Kidney (tissue), 14 donors: ENCODE results near the gene KLHL6. TPM values are rescaled to one million over a fixed set of nuclear protein-coding genes. Genes with fewer than 3 reads are reported as not detected.
"Not testable (repeated sequence)": the region's sequence is repeated elsewhere in the genome, so short reads cannot be mapped to it uniquely, and the experiment has no call there.

Experiments used
- DNase-seq, 5 donors: peaks; one replicate each; pipeline ENCODE4 v3.0.0-alpha.2; 2013 to 2020
- FAIRE-seq: peaks from 2 replicates; lab custom pipeline; 2012; peaks lifted over from hg19 to GRCh38; lab: Jason Lieb, UNC
- H3K27ac ChIP-seq, 2 donors: one replicate each; pipeline ENCODE4 v1.7.0; 2013; ENCODE audit warnings: low read depth in 2 of 2, low read length in 2 of 2, inconsistent platforms in 1 of 2
- H3K27me3 ChIP-seq: one replicate; pipeline ENCODE4 v1.7.1; 2013; ENCODE audit warnings: low read length, inconsistent platforms; ENCODE audit not compliant: control insufficient read depth, insufficient read depth
- H3K36me3 ChIP-seq, 3 donors: one replicate each; pipeline versions ENCODE4 v1.7.0 to v1.7.1; 2013; ENCODE audit warnings: low read length in 3 of 3, control low read depth in 1 of 3, inconsistent platforms in 1 of 3; ENCODE audit not compliant: insufficient read depth in 3 of 3, control insufficient read depth in 2 of 3
- H3K4me1 ChIP-seq, 3 donors: one replicate each; pipeline versions ENCODE4 v1.7.0 to v1.7.1; 2013; ENCODE audit warnings: low read length in 3 of 3, inconsistent platforms in 1 of 3, low read depth in 1 of 3; ENCODE audit not compliant: control insufficient read depth in 2 of 3, insufficient read depth in 2 of 3
- H3K4me3 ChIP-seq, 3 donors: one replicate each; pipeline versions ENCODE4 v1.7.0 to v1.8.1; 2013; ENCODE audit warnings: low read length in 3 of 3, control low read depth in 1 of 3, inconsistent platforms in 1 of 3
- H3K9ac ChIP-seq, 3 donors: one replicate each; pipeline versions ENCODE4 v1.7.0 to v1.7.1; 2013; ENCODE audit warnings: low read length in 3 of 3, control low read depth in 1 of 3, inconsistent platforms in 1 of 3
- H3K9me3 ChIP-seq, 3 donors: one replicate each; pipeline versions ENCODE4 v1.7.0 to v1.7.1; 2013; ENCODE audit warnings: low read length in 3 of 3, control low read depth in 1 of 3, inconsistent platforms in 1 of 3; ENCODE audit not compliant: control insufficient read depth in 2 of 3, insufficient read depth in 1 of 3
- intact Hi-C: fragments of 100-400 bp; cut with DNase I; formaldehyde crosslinking; loops from one replicate; pipeline ENCODE4 v1.11.1; 2022
- polyA plus RNA-seq: library from polyadenylated mRNA; stranded (reverse); fragments of 350-450 nt; fragmentation: Illumina TruSeq; extraction: RNeasy Lipid Tissue Mini Kit (QIAGEN cat#74804); gene quantifications from one replicate; pipeline ENCODE4 v1.2.3, GENCODE V29; 2014; ENCODE audit warnings: low read depth, low replicate concordance; ENCODE audit not compliant: insufficient read depth
- total RNA-seq: library from RNA; stranded (reverse); fragmentation: NEBNext Ultra II Directional; extraction: Animal tissue kit (Norgen Biotek cat#: 25700); gene quantifications from one replicate; pipeline ENCODE4 v1.2.1, GENCODE V29; 2021
- TF ChIP-seq, protein P1 (sequence below): IDR thresholded peaks from 3 replicates; pipeline ENCODE4 v1.5.1; 2012; ENCODE audit warnings: mild to moderate bottlenecking, moderate library complexity, borderline replicate concordance; ENCODE audit not compliant: insufficient read depth; ENCODE audit errors: extremely low read depth
- donor health status: control.
- donor health status: control.
- donor health status: control.
- donor health status: control.
- donor health status: control.
- donor health status: DM: yes; HTN: yes; CAD: no.
- donor health status: Normal renal cell carcinoma (clear cell type).

The KLHL6 gene
- total and polyA plus RNA-seq, 2 donors from 2014 or later: 0.37 to 9.8 TPM

DNA sequence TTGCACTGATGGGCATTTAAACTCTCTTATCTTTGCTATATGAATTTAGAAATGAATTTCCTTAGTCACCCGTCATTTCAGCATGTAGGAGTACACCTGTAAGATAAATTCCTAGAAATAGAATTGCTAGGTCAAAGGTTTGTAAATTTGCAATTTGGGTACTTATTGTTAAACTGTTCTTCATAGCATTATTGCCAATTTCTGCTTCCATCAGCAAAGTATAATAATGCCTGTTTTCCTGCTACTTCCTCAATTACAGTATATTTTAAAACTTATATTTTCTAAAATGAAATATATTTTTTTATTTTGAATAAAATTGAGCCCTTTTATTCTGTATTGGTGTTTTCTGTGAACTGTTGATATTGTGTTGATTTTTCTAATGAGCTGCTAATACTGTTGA is 110.8 kb downstream of the KLHL6 start:
- Histone ChIP-seq H3K27ac (no peak overlapping the region), H3K27me3 (no peaks in the 10 kb centered on the region), H3K9ac (no peak overlapping the region), H3K36me3 (no peaks in the 10 kb centered on the region), H3K4me3 (no peak overlapping the region), H3K4me1 (peaks cover 0 to 4% (median 0%) of the 10 kb centered on the region in 3 donors), H3K9me3 (no peaks in the 10 kb centered on the region)
- DNase-seq (no peak), FAIRE-seq (no peak)
- intact Hi-C loops: no loop called here
- TF ChIP-seq, protein P1, sequence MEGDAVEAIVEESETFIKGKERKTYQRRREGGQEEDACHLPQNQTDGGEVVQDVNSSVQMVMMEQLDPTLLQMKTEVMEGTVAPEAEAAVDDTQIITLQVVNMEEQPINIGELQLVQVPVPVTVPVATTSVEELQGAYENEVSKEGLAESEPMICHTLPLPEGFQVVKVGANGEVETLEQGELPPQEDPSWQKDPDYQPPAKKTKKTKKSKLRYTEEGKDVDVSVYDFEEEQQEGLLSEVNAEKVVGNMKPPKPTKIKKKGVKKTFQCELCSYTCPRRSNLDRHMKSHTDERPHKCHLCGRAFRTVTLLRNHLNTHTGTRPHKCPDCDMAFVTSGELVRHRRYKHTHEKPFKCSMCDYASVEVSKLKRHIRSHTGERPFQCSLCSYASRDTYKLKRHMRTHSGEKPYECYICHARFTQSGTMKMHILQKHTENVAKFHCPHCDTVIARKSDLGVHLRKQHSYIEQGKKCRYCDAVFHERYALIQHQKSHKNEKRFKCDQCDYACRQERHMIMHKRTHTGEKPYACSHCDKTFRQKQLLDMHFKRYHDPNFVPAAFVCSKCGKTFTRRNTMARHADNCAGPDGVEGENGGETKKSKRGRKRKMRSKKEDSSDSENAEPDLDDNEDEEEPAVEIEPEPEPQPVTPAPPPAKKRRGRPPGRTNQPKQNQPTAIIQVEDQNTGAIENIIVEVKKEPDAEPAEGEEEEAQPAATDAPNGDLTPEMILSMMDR: no peak

DNA sequence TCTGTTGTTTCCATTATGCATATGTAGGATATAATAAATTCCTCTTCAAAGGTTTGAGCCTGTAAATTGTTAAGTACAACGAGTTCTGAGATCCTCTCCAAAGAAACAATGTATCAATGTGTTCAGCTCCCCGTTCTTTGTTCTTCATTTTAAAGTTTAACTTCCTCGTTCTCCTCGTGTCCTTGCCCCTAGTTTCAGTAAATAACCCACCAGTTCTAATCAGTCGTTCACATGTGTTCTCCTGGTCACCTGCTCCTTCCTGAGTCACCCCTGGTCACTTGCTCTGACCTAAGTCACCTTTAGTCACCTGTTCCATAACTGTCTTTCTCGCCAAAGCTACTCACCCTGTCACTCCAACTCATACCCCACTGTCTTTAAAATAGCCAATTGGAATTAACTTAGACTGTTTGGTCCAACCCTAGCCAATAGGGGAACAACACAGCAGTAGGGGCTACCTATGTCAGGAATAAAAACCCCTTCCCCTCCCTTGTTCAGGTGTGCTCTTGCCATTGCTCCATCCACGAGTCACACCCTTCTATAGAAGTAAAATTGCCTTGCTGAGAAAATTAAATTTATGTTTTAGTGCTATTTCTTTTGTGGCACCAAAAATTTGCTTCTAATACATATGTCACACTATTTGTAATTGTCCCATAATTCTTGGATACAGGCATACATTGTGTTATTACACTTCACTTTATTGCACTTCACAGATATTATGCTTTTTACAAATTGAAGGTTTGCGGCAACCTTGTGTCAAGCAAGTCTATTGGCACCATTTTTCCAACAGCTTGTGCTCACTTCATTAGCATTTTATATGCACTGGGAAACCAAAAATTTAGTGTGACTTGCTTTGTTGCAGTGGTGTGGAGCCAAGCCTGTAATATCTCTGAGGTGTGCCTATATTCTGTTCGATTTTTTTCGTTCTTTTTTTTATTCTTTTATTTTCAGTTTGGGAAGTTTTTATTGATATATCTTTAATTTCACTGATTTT is 111.8 kb downstream of the KLHL6 start:
- H3K4me1 ChIP-seq: peaks cover 0 to 2% (median 0%) of the 10 kb centered on the region in 3 donors
- H3K27me3 ChIP-seq: no peaks in the 10 kb centered on the region
- no peak overlapping the region for H3K27ac ChIP-seq
- FAIRE-seq (no peak), DNase-seq (no peak)
- TF ChIP-seq, protein P1: no peak
- no peak overlapping the region for H3K9ac ChIP-seq
- H3K36me3 ChIP-seq: no peaks in the 10 kb centered on the region
- intact Hi-C loops: no loop called here
- no peak overlapping the region for H3K4me3 ChIP-seq
- no peaks in the 10 kb centered on the region for H3K9me3 ChIP-seq

DNA sequence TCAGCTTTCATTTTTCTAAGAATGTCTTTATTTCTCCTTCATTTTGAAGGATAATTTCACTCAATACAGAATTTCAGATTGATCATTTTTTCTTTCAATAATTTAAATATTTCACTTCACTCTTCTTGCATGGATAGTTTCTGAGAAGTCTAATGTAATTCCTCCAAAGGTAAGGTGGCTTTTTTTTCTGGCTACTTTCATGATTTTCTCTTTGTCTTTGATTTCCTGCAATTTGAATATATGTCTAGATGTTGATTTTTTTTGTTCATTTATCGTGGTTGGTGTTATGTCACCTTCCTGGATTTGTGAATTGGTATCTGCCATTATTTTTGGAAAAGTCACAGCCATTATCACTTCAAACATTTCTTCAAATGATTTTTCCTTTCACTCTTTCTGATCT is 112.5 kb downstream of the KLHL6 start:
- Histone ChIP-seq H3K27me3 (no peaks in the 10 kb centered on the region), H3K9ac (no peak overlapping the region), H3K4me3 (no peak overlapping the region), H3K36me3 (no peaks in the 10 kb centered on the region), H3K9me3 (no peaks in the 10 kb centered on the region), H3K4me1 (no peaks in the 10 kb centered on the region), H3K27ac (no peak overlapping the region)
- intact Hi-C loops: no loop called here
- no peak for FAIRE-seq
- DNase-seq: no peak
- TF ChIP-seq, protein P1: no peak

DNA sequence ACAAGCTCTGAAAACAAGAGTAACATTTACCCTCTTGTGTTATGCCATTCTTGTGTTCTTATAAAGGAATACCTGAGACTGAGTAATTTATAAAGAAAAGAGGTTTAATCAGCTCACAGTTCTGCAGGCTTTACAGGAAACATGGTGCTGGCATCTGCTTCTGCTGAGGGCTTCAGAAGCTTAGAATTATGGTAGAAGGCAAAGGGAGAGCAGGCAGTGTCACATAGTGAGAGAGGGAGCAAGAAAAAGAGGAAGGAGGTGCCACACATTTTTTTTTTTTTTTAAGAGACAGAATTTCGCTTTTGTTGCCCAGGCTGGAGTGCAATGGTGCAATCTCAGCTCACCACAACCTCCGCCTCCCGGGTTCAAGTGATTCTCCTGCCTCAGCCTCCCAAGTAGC is 115.0 kb downstream of the KLHL6 start:
- H3K4me1 ChIP-seq, H3K27ac ChIP-seq, intact Hi-C loops, H3K9ac ChIP-seq, H3K27me3 ChIP-seq, H3K9me3 ChIP-seq, H3K4me3 ChIP-seq, FAIRE-seq, DNase-seq, H3K36me3 ChIP-seq: not testable (repeated sequence)
